K562 (cell line): ENCODE results near the gene TYW5. TPM values are rescaled to one million over a fixed set of nuclear protein-coding genes. Genes with fewer than 3 reads are reported as not detected.

ENCODE experiments used
- BMI1 ChIP-seq: fragments of 150-350 bp; IDR thresholded peaks from 2 replicates; pipeline ENCODE4 v1.6.1; 2014; ENCODE audit warnings: low read length
- CBFA2T2 ChIP-seq: fragments of 450-650 bp; conservative IDR thresholded peaks from 2 replicates; pipeline ENCODE4 v1.6.1; 2017; ENCODE audit warnings: mild to moderate bottlenecking
- FOXA1 ChIP-seq: fragments of 450-650 bp; IDR thresholded peaks from 2 replicates; pipeline ENCODE4 v1.6.1; 2016; ENCODE audit warnings: mild to moderate bottlenecking, borderline replicate concordance
- MXI1 ChIP-seq: IDR thresholded peaks from 2 replicates; pipeline ENCODE4 v1.6.1; 2011; ENCODE audit warnings: low read depth, mild to moderate bottlenecking, improper control_type of control experiment, low read length
- RBM25 ChIP-seq: fragments of 200-400 bp; formaldehyde crosslinking; IDR thresholded peaks from 2 replicates; pipeline ENCODE4 v1.6.1; 2018; ENCODE audit warnings: low read length, low read depth, moderate library complexity; ENCODE audit not compliant: severe bottlenecking
- TEAD2 ChIP-seq: fragments of 450-650 bp; IDR thresholded peaks from 2 replicates; pipeline ENCODE4 v1.6.1; 2016; ENCODE audit warnings: missing genetic modification characterization, control low read depth, missing compliant biosample characterization
- ZNF445 ChIP-seq: fragments of 250-450 bp; sonication (Bioruptor Pico); IDR thresholded peaks from 2 replicates; pipeline ENCODE4 v1.4.0; 2020; ENCODE audit warnings: low read depth, mild to moderate bottlenecking, moderate library complexity
- ZNF561 ChIP-seq: fragments of 450-650 bp; formaldehyde crosslinking; conservative IDR thresholded peaks from 2 replicates; pipeline ENCODE4 v1.4.0; 2020; ENCODE audit warnings: mild to moderate bottlenecking, moderate library complexity
- ZNF699 ChIP-seq: fragments of 250-450 bp; sonication (Bioruptor Pico); IDR thresholded peaks from 2 replicates; pipeline ENCODE4 v1.8.0; 2021; ENCODE audit warnings: mild to moderate bottlenecking, moderate library complexity; ENCODE audit not compliant: insufficient replicate concordance
- ZNF766 ChIP-seq: fragments of 200-800 bp; sonication (Bioruptor generic); conservative IDR thresholded peaks from 2 replicates; pipeline ENCODE4 v1.6.1; 2016; ENCODE audit warnings: missing genetic modification characterization, missing compliant biosample characterization
- polyA plus RNA-seq, 8 experiments: library from polyadenylated mRNA; depleted of rRNA in 4 of 8; stranded (reverse) in 5 of 8; unstranded in 3 of 8; fragments of >200 nt; fragmentation: Nextera tagmentation in 2 of 8; fragmentation: Illumina TruSeq in 1 of 8; extraction: Ambion mirVana in 2 of 8; extraction: Trizol in 1 of 8; gene quantifications; 2 replicates each; pipeline versions ENCODE4 v1.2.1 to v1.2.3, GENCODE V29; 2011 to 2014; ENCODE audit warnings: inconsistent platforms in 1 of 8, missing spikeins in 1 of 8
- total RNA-seq, 7 experiments: library from RNA; depleted of rRNA in 6 of 7; stranded (reverse); fragments of >200 nt in 6 of 7; fragmentation: Illumina TruSeq in 2 of 7; extraction: Trizol in 2 of 7; gene quantifications; 2 replicates each; pipeline versions ENCODE4 v1.2.1 to v1.2.3, GENCODE V29; 2011 to 2021; ENCODE audit warnings: low replicate concordance in 1 of 7
- TF ChIP-seq, protein P1 (sequence below): fragments of 250-450 bp; sonication (Bioruptor Pico); IDR thresholded peaks from 2 replicates; pipeline ENCODE4 v1.8.0; 2022; ENCODE audit warnings: inconsistent platforms
- TF ChIP-seq, protein P2 (sequence below): fragments of 450-650 bp; IDR thresholded peaks from 2 replicates; pipeline ENCODE4 v1.6.1; 2016; ENCODE audit warnings: low read depth, mild to moderate bottlenecking, moderate library complexity
- TF ChIP-seq, protein P3 (sequence below): fragments of 450-650 bp; conservative IDR thresholded peaks from 2 replicates; pipeline ENCODE4 v1.6.1; 2016; ENCODE audit warnings: missing genetic modification characterization, low read depth, mild to moderate bottlenecking, control low read depth, missing compliant biosample characterization
- TF ChIP-seq, protein P4 (sequence below): fragments of 450-650 bp; IDR thresholded peaks from 2 replicates; pipeline ENCODE4 v1.6.1; 2016; ENCODE audit warnings: mild to moderate bottlenecking, moderate library complexity

TYW5 gene
- total and polyA plus RNA-seq, 9 of the 15 experiments (the other 6 are each of a cell fraction or from before 2014, with no cell fraction given): 3.6 to 7.7 (median 4.6) TPM

DNA sequence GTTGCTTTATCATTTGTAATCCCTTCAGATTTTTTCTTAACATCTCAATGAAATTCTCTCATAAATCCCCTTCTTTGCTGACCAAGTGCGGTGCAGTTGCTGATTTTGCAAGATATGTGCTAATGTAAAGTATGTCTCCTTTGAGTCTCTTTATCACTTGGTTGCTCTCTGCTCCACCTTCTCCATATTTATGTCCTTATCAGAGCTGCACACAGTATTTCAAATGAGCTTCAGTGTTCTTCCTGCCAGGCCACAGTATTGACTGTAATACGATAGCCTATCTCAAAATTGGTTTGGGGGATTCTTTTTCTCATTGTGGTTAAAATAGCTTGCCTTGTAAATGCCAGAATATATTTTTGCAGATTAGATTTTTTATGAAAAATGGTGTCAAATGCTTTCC, 32.3 kb upstream of the TYW5 start (continued):
- TF ChIP-seq ZNF766 (CRISPR knock-in tag) (no peak), ZNF699 (CRISPR knock-in tag) (no peak), ZNF561 (no peak), CBFA2T2 (peak; percentile 80), ZNF445 (no peak), RBM25 (no peak), FOXA1 (no peak), MXI1 (no peak), BMI1 (no peak), TEAD2 (no peak)
- TF ChIP-seq, protein P1, sequence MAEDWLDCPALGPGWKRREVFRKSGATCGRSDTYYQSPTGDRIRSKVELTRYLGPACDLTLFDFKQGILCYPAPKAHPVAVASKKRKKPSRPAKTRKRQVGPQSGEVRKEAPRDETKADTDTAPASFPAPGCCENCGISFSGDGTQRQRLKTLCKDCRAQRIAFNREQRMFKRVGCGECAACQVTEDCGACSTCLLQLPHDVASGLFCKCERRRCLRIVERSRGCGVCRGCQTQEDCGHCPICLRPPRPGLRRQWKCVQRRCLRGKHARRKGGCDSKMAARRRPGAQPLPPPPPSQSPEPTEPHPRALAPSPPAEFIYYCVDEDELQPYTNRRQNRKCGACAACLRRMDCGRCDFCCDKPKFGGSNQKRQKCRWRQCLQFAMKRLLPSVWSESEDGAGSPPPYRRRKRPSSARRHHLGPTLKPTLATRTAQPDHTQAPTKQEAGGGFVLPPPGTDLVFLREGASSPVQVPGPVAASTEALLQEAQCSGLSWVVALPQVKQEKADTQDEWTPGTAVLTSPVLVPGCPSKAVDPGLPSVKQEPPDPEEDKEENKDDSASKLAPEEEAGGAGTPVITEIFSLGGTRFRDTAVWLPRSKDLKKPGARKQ (CRISPR knock-in tag): no peak
- TF ChIP-seq, protein P2, sequence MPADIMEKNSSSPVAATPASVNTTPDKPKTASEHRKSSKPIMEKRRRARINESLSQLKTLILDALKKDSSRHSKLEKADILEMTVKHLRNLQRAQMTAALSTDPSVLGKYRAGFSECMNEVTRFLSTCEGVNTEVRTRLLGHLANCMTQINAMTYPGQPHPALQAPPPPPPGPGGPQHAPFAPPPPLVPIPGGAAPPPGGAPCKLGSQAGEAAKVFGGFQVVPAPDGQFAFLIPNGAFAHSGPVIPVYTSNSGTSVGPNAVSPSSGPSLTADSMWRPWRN: 0 out of 2 replicates have a peak, but pooled peaks have one; percentile 35
- TF ChIP-seq, protein P3, sequence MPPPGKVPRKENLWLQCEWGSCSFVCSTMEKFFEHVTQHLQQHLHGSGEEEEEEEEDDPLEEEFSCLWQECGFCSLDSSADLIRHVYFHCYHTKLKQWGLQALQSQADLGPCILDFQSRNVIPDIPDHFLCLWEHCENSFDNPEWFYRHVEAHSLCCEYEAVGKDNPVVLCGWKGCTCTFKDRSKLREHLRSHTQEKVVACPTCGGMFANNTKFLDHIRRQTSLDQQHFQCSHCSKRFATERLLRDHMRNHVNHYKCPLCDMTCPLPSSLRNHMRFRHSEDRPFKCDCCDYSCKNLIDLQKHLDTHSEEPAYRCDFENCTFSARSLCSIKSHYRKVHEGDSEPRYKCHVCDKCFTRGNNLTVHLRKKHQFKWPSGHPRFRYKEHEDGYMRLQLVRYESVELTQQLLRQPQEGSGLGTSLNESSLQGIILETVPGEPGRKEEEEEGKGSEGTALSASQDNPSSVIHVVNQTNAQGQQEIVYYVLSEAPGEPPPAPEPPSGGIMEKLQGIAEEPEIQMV (tag): no peak
- TF ChIP-seq, protein P4, sequence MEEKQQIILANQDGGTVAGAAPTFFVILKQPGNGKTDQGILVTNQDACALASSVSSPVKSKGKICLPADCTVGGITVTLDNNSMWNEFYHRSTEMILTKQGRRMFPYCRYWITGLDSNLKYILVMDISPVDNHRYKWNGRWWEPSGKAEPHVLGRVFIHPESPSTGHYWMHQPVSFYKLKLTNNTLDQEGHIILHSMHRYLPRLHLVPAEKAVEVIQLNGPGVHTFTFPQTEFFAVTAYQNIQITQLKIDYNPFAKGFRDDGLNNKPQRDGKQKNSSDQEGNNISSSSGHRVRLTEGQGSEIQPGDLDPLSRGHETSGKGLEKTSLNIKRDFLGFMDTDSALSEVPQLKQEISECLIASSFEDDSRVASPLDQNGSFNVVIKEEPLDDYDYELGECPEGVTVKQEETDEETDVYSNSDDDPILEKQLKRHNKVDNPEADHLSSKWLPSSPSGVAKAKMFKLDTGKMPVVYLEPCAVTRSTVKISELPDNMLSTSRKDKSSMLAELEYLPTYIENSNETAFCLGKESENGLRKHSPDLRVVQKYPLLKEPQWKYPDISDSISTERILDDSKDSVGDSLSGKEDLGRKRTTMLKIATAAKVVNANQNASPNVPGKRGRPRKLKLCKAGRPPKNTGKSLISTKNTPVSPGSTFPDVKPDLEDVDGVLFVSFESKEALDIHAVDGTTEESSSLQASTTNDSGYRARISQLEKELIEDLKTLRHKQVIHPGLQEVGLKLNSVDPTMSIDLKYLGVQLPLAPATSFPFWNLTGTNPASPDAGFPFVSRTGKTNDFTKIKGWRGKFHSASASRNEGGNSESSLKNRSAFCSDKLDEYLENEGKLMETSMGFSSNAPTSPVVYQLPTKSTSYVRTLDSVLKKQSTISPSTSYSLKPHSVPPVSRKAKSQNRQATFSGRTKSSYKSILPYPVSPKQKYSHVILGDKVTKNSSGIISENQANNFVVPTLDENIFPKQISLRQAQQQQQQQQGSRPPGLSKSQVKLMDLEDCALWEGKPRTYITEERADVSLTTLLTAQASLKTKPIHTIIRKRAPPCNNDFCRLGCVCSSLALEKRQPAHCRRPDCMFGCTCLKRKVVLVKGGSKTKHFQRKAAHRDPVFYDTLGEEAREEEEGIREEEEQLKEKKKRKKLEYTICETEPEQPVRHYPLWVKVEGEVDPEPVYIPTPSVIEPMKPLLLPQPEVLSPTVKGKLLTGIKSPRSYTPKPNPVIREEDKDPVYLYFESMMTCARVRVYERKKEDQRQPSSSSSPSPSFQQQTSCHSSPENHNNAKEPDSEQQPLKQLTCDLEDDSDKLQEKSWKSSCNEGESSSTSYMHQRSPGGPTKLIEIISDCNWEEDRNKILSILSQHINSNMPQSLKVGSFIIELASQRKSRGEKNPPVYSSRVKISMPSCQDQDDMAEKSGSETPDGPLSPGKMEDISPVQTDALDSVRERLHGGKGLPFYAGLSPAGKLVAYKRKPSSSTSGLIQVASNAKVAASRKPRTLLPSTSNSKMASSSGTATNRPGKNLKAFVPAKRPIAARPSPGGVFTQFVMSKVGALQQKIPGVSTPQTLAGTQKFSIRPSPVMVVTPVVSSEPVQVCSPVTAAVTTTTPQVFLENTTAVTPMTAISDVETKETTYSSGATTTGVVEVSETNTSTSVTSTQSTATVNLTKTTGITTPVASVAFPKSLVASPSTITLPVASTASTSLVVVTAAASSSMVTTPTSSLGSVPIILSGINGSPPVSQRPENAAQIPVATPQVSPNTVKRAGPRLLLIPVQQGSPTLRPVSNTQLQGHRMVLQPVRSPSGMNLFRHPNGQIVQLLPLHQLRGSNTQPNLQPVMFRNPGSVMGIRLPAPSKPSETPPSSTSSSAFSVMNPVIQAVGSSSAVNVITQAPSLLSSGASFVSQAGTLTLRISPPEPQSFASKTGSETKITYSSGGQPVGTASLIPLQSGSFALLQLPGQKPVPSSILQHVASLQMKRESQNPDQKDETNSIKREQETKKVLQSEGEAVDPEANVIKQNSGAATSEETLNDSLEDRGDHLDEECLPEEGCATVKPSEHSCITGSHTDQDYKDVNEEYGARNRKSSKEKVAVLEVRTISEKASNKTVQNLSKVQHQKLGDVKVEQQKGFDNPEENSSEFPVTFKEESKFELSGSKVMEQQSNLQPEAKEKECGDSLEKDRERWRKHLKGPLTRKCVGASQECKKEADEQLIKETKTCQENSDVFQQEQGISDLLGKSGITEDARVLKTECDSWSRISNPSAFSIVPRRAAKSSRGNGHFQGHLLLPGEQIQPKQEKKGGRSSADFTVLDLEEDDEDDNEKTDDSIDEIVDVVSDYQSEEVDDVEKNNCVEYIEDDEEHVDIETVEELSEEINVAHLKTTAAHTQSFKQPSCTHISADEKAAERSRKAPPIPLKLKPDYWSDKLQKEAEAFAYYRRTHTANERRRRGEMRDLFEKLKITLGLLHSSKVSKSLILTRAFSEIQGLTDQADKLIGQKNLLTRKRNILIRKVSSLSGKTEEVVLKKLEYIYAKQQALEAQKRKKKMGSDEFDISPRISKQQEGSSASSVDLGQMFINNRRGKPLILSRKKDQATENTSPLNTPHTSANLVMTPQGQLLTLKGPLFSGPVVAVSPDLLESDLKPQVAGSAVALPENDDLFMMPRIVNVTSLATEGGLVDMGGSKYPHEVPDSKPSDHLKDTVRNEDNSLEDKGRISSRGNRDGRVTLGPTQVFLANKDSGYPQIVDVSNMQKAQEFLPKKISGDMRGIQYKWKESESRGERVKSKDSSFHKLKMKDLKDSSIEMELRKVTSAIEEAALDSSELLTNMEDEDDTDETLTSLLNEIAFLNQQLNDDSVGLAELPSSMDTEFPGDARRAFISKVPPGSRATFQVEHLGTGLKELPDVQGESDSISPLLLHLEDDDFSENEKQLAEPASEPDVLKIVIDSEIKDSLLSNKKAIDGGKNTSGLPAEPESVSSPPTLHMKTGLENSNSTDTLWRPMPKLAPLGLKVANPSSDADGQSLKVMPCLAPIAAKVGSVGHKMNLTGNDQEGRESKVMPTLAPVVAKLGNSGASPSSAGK: no peak
